GM19463 (cell line): ENCODE measurements around the gene ZNF391.
"Not testable (repeated sequence)": the region's sequence is repeated elsewhere in the genome, so short reads cannot be mapped to it uniquely, and the experiment has no call there.

Experiments
- ATAC-seq: cut with Tn5 transposase; IDR thresholded peaks from one replicate; pipeline ENCODE4 v1.9.1; 2021; ENCODE audit warnings: mild to moderate bottlenecking, moderate library complexity; ENCODE audit not compliant: unreplicated experiment

The ZNF391 gene

DNA sequence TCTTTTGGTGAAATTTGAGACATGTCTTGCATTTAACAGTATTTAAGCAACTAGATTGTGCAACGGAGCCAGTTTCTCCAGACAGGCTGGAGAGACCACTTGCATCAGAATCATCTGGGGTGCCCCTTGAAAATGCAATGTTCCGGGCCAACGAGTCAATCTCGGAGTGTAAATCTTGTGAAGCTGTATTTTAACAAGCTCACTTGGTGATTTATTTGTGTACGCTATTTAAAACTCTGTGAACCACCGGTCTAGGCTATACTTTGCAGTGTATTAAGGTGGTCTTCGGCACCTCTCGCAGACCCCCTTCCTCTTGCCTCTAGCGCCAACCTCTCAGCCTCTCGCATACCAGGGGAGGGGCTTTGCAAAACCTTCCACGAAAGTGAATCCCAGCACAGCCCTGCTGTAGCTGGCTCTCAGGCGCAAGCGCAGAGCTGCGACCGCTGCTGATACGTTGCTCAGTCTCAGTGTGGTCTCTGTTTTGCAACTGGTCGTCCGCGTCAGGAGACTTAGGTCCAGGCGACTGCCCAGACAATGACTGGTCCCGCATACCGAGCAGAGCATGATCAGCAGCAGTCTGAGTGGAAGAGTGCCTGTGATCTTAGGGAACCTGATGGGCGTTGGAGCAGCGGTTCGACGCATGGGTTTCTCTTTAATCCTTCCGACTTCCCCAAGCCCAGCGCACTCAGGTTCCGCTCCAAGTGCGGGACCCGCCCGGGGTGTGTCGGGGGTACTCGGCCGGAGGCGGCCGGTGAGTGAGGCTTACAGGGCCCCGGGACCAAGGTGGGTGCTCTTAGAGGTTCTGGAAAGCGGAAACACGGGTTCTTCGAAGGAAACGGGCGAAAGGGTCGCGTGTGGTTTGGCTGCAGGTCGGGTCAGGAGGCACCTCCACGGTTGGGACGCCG is at the start of gene ZNF391:
Gene ZNF391 (plus strand): TSS at position 467 of the 905 bp plus-strand sequence. CDS start 11,612 bp downstream, outside the sequence.
- ATAC-seq: peak; percentile 91

- ATAC-seq: no peak
Observed at GRCh38 chr6:27352850-27353249, 35.7 kb upstream of the ZNF391 start.

DNA sequence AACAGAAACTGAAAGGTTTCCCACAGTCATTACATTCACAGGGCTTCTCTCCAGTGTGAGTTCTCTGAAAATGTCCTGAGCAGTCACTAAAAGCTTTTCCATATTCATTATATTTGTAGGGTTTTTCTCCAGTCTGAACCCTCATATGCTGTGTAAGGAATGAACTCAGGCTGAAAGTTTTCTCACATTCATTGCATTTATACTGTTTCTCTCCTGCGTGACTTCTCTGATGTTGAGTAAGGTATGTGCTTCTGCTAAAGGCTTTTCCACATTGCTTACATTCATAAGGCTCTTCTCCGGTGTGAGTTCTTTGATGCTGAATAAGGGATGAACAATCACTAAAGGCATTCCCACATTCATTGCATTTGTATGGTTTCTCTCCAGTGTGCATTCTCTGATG is 29.8 kb upstream of the ZNF391 start:
- no peak for ATAC-seq

GRCh38 chr6:27359231-27359630 is 29.3 kb upstream of the ZNF391 start:
- no peak for ATAC-seq

DNA sequence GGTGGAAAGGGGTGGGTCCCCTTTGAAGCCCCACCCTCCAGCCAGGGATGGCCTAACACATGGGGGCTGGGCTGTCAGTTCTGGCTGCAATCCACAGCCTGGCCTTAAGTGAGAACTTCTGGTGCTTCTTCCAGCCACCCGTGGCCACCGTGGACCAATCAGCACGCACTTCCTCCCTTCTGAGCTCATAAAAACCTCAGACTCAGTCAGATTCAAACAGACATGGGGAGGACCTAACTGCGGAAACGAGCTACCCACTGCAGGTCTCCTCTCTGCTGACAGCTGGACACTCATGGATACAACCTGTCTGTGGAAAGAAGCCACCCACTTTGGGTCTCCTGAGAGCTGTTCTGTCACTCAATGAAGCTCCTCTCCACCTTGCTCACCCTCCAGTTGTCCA is 20.4 kb upstream of the ZNF391 start:
- no peak for ATAC-seq

- ATAC-seq: no peak
Observed at GRCh38 chr6:27370391-27370790, 18.2 kb upstream of the ZNF391 start.

DNA sequence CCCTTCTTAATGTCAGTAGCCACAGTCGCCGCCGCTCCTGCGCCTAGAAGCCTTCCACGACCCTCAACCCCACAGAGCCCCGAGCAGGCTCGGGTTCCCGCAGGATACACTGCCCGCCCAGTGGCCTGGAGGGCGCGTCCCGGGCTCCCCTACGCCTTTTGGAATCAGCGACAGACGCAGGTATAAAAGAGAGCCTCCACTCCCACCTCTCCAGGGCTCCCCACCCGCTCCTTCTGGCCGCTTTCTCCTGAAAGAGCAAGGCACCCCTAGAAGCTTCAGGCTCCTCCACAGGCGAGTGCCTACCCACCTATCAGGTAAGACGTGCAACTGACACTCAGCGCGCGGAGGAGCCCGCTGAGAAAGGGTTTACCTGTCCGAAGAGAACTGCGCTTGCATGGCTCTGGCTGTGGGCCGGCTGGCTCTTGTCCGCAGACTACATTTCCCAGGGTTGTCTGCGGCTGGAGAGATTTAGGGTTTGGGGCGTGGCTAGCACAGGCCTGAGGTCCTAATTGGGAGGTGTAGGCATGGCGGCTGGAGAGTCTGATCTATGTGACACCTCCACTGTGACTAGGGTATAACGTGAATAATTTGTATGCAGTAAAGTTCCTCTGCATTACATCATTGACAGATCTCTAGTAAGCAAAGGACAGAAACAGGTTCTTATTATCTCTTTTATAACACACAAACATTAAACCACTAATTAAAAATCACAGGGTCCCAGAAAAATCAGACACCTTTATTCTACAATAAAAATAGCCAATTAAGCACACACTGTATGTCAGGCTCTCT is 13.5 kb upstream of the ZNF391 start:
- no peak for ATAC-seq

- ATAC-seq: no peak
Observed at GRCh38 chr6:27375613-27376079, 12.9 kb upstream of the ZNF391 start.

DNA sequence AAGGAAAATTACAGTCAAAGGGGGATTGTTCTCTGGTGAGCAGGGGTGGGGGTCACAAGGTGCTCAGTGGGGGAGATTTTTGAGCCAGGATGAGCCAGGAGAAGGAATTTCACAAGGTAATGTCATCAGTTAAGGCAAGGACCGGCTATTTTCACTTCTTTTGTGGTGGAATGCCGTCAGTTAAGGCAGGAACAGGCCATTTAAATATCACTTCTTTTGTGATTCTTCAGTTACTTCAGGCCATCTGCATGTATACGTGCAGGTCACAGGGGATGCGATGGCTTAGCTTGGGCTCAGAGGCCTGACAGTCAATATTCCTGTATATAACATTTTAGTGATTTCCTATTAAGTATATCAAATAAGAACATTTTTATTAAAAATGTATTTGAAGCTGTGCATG is 10.2 kb upstream of the ZNF391 start:
- ATAC-seq: not testable (repeated sequence)

GRCh38 chr6:27381001-27381400 is 7.6 kb upstream of the ZNF391 start:
- ATAC-seq: not testable (repeated sequence)

DNA sequence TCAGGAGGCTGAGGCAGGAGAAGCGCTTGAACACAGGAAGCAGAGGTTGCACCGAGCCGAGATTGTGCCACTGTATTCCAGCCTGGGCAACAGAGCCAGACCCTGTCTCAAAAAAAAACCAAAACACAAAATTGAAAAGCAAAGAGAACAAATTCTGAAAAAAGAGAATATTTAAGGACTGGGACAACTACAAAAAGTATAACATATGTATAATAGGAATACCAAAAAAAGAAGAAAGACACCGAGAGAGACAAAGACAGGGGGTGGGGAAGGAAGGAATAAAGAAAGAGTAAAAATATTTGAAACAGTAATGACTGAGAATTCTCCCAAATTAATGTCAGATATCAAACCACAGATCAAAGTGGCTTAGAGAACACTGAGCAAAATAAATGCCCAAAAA is 5.5 kb upstream of the ZNF391 start:
- no peak for ATAC-seq

DNA sequence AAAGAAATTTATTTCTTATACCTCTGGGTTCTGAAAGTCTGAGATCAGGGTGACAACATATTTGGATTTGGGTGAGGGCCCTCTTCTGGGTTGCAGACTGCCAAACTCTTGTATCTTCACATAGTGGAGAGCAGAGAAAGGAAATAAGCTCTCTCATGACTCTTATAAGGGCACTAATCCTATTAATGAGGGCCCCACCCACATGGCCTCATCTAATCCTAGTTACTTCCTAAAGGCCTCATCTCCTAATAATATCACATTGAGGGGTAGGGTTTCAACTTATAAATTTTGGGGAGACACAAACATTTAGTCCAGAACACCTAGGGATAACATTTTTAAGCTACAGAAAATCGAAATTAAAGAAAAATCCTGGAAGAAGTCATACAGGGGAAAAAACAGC is 5.1 kb upstream of the ZNF391 start:
- no peak for ATAC-seq

- ATAC-seq: no peak
Observed at GRCh38 chr6:27392623-27393022, 4.1 kb downstream of the ZNF391 start.

- no peak for ATAC-seq
Observed at GRCh38 chr6:27394073-27394472, 5.5 kb downstream of the ZNF391 start.

GRCh38 chr6:27400877-27401642 is 12.5 kb downstream of the ZNF391 start:
- no peak for ATAC-seq

DNA sequence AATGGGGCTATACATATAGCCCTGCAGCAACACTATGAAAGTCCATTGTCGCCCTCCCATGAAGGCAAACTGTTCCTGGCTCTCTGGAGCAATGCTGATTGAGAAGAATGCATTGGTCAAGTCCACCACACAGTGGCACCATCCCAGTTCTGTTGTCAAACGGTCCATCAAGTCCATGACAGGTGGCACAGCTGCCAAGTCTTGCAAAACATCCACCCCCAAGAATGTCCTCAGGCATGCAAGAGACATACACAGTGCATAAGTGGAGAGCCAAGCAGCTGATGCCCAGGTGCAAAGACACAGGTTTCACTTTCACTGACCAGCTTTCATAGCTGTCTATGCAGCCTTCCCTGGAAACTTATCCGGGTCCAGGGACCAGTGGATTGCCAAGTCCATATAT is 17.5 kb downstream of the ZNF391 start:
- no peak for ATAC-seq

GRCh38 chr6:27407153-27407814 is 18.7 kb downstream of the ZNF391 start:
- no peak for ATAC-seq

GRCh38 chr6:27414300-27414699 is 25.7 kb downstream of the ZNF391 start:
- no peak for ATAC-seq

DNA sequence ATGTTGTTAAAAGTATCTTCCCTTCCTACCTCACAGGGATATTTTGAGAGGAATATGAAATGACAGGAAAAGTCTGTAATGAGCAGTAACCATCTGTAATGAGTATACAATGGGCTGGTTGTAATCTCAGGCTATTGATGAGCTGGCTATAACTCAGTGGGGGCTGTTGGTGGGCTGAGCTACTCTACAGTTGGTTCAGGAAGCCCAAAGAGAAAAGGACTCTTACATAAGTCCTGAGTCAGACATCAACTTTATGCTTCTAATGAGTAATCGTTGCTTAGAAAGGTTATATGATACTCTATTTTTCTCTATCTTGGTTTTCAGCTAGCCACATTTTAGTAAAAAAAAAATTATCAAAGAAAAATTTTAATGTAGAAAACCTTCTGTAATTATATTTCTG is 26.4 kb downstream of the ZNF391 start:
- ATAC-seq: no peak

DNA sequence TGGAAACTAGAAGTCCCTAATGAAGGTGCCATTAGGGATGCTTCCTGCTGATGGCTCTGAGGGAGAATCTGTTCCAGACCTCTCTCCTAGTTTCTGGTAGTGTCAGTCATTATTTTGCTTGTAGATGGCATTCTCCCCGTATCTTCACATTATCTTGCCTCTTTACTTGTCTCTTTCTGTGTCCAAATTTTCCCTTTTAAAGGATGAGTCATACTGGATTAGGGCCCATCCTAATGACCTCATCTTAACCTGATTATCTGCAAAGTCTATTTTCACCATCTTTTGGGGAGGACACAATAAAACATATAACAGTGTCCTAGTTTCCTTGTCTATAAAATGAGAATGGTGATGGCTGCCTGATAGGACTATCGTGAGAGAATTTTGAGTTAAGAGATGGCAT is 27.3 kb downstream of the ZNF391 start:
- no peak for ATAC-seq

DNA sequence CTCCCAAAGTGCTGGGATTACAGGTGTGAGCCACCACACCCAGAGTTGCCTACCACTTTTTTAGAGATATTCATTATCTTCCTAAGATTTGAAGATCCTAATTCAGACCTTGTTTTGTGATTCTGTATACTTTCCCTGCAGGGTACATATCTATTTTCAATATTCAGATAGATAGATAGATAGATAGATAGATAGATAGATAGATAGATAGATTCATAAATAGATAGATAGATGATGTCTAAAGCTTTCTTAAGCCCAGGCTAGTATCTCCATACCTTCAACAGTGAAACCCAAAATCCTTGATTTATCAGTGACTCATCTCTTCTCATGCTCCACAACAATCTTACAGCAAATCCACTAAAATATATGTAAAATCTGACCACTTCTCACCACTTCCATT is 30.8 kb downstream of the ZNF391 start:
- no peak for ATAC-seq
